WTC11 (cell line): Measurements from ENCODE around the gene RGS19. TPM values are rescaled to one million over a fixed set of nuclear protein-coding genes. Genes with fewer than 3 reads are reported as not detected.
"Not testable (repeated sequence)": the region's sequence is repeated elsewhere in the genome, so short reads cannot be mapped to it uniquely, and the experiment has no call there.

Experiments used
- ATAC-seq: fragments of 200-7000 bp; cut with Tn5 transposase; 2 replicates; pipeline ENCODE4 v1.10.0; 2021; ENCODE audit warnings: mild to moderate bottlenecking, moderate library complexity
- CTCF ChIA-PET: fragments of 300-600 bp; sonication (Branson Sonifier 250); formaldehyde crosslinking; loops from one replicate; lab custom pipeline; 2021; ENCODE audit warnings: antibody characterized with exemption; lab: Charles Lee
- POLR2A ChIA-PET: fragments of 350-600 bp; sonication (Branson Sonifier 250); formaldehyde crosslinking; loops from one replicate; lab custom pipeline; 2021; ENCODE audit warnings: antibody characterized with exemption; lab: Charles Lee
- DNase-seq: peaks from one replicate; pipeline ENCODE4 v3.0.0; 2021; ENCODE audit warnings: low spot score
- H3K27ac Mint-ChIP-seq: 2 replicates; pipeline ENCODE4 v1.8.0; 2021; ENCODE audit warnings: mixed read lengths
- H3K27me3 Mint-ChIP-seq: 2 replicates; pipeline ENCODE4 v1.8.0; 2021; ENCODE audit warnings: low read depth, mild to moderate bottlenecking, moderate library complexity, mixed read lengths
- H3K36me3 Mint-ChIP-seq: 2 replicates; pipeline ENCODE4 v1.8.0; 2021; ENCODE audit warnings: mixed read lengths
- H3K4me1 Mint-ChIP-seq: 2 replicates; pipeline ENCODE4 v1.8.0; 2022; ENCODE audit warnings: mixed read lengths
- H3K4me3 Mint-ChIP-seq: 2 replicates; pipeline ENCODE4 v1.8.0; 2021; ENCODE audit warnings: mild to moderate bottlenecking, moderate library complexity, mixed read lengths
- H3K9me3 Mint-ChIP-seq: 2 replicates; pipeline ENCODE4 v1.8.0; 2021; ENCODE audit warnings: mixed read lengths
- AR ChIP-seq: fragments of 250-450 bp; sonication (Bioruptor Pico); IDR thresholded peaks from 2 replicates; pipeline ENCODE4 v1.9.0; 2021; ENCODE audit warnings: mild to moderate bottlenecking
- ATF1 ChIP-seq: sonication (generic); formaldehyde crosslinking; IDR thresholded peaks from 2 replicates; pipeline ENCODE4 v1.8.1; 2023; ENCODE audit warnings: mild to moderate bottlenecking, moderate library complexity, missing genetic modification reagents
- ATF2 ChIP-seq: sonication (generic); formaldehyde crosslinking; IDR thresholded peaks from 2 replicates; pipeline ENCODE4 v1.8.1; 2022; ENCODE audit warnings: low read depth, missing genetic modification reagents, borderline replicate concordance
- CREM ChIP-seq: sonication (generic); formaldehyde crosslinking; IDR thresholded peaks from 2 replicates; pipeline ENCODE4 v1.8.1; 2022; ENCODE audit warnings: mild to moderate bottlenecking, missing genetic modification reagents, moderate library complexity
- ETV6 ChIP-seq: sonication (generic); formaldehyde crosslinking; IDR thresholded peaks from 2 replicates; pipeline ENCODE4 v1.8.1; 2022; ENCODE audit warnings: mild to moderate bottlenecking, missing genetic modification reagents
- NFATC4 ChIP-seq: fragments of 250-450 bp; sonication (Bioruptor Pico); IDR thresholded peaks from 2 replicates; pipeline ENCODE4 v1.9.0; 2021; ENCODE audit warnings: mild to moderate bottlenecking
- NR3C1 ChIP-seq: sonication (generic); formaldehyde crosslinking; conservative IDR thresholded peaks from 2 replicates; pipeline ENCODE4 v1.8.1; 2023; ENCODE audit warnings: low read depth, mild to moderate bottlenecking, missing genetic modification reagents
- OVOL2 ChIP-seq: fragments of 250-450 bp; sonication (Bioruptor Pico); IDR thresholded peaks from 2 replicates; pipeline ENCODE4 v1.9.0; 2021; ENCODE audit warnings: mild to moderate bottlenecking, borderline replicate concordance
- RORB ChIP-seq: fragments of 250-450 bp; sonication (Bioruptor Pico); IDR thresholded peaks from 2 replicates; pipeline ENCODE4 v1.9.0; 2021; ENCODE audit warnings: mild to moderate bottlenecking
- SOX15 ChIP-seq: fragments of 250-450 bp; sonication (Bioruptor Pico); IDR thresholded peaks from 2 replicates; pipeline ENCODE4 v1.9.0; 2021; ENCODE audit warnings: mild to moderate bottlenecking
- TCF7 ChIP-seq: sonication (generic); formaldehyde crosslinking; IDR thresholded peaks from 2 replicates; pipeline ENCODE4 v1.8.0; 2022; ENCODE audit warnings: mild to moderate bottlenecking, low read depth, missing genetic modification reagents, moderate library complexity
- total RNA-seq: library from RNA; stranded (reverse); gene quantifications from 3 replicates; pipeline ENCODE4 v1.2.3, GENCODE V29; 2021
- TF ChIP-seq, protein P1 (sequence below): fragments of 250-450 bp; sonication (Bioruptor Pico); IDR thresholded peaks from 2 replicates; pipeline ENCODE4 v1.9.0; 2021; ENCODE audit warnings: mild to moderate bottlenecking
- TF ChIP-seq, protein P2 (sequence below): sonication (generic); formaldehyde crosslinking; conservative IDR thresholded peaks from 2 replicates; pipeline ENCODE4 v1.8.1; 2022; ENCODE audit warnings: mild to moderate bottlenecking, missing genetic modification reagents
- TF ChIP-seq, protein P3 (sequence below): sonication (generic); formaldehyde crosslinking; IDR thresholded peaks from 2 replicates; pipeline ENCODE4 v1.8.1; 2023; ENCODE audit warnings: mild to moderate bottlenecking, missing genetic modification reagents

Gene RGS19
- total RNA-seq, 1 experiment from 2014 or later, result 13.8 TPM

GRCh38 chr20:64091340-64091739 lies 12.0 kb upstream of the RGS19 start (continued):
- TF ChIP-seq, protein P1, sequence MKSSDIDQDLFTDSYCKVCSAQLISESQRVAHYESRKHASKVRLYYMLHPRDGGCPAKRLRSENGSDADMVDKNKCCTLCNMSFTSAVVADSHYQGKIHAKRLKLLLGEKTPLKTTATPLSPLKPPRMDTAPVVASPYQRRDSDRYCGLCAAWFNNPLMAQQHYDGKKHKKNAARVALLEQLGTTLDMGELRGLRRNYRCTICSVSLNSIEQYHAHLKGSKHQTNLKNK (CRISPR knock-in tag), result no peak
- TF ChIP-seq SOX15 (CRISPR knock-in tag) (no peak), OVOL2 (CRISPR knock-in tag) (no peak), AR (CRISPR knock-in tag) (no peak), ETV6 (no peak), ATF1 (CRISPR knock-in tag) (no peak), NR3C1 (CRISPR knock-in tag) (no peak), CREM (CRISPR knock-in tag) (no peak)

- ATAC-seq (no peak), DNase-seq (no peak)
- CTCF ChIA-PET, result interaction anchor here (0.6 to 3.4 kb wide), 2 partner anchors 12 to 33 kb away, joined by 3 to 26 read pairs; no protein-coding TSS in a partner anchor
- H3K27ac Mint-ChIP-seq, result no peak overlapping the region
- no peak overlapping the region for H3K4me3 Mint-ChIP-seq
- no peaks in the 10 kb centered on the region for H3K36me3 Mint-ChIP-seq
- peaks cover 7% of the 10 kb centered on the region for H3K4me1 Mint-ChIP-seq
- 0 out of 2 replicates have a peak, but pooled peaks cover 3% of the 10 kb centered on the region for H3K9me3 Mint-ChIP-seq
- POLR2A ChIA-PET, result no interaction called here
- TF ChIP-seq RORB (CRISPR knock-in tag) (no peak), ATF2 (CRISPR knock-in tag) (0 out of 2 replicates have a peak, but pooled peaks have one; percentile 9), NFATC4 (CRISPR knock-in tag) (no peak), NR3C1 (CRISPR knock-in tag) (no peak), TCF7 (CRISPR knock-in tag) (no peak), CREM (CRISPR knock-in tag) (no peak)
- TF ChIP-seq, protein P2, sequence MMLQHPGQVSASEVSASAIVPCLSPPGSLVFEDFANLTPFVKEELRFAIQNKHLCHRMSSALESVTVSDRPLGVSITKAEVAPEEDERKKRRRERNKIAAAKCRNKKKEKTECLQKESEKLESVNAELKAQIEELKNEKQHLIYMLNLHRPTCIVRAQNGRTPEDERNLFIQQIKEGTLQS (CRISPR knock-in tag), result 0 out of 2 replicates have a peak, but pooled peaks have one; percentile 10
- TF ChIP-seq, protein P3, sequence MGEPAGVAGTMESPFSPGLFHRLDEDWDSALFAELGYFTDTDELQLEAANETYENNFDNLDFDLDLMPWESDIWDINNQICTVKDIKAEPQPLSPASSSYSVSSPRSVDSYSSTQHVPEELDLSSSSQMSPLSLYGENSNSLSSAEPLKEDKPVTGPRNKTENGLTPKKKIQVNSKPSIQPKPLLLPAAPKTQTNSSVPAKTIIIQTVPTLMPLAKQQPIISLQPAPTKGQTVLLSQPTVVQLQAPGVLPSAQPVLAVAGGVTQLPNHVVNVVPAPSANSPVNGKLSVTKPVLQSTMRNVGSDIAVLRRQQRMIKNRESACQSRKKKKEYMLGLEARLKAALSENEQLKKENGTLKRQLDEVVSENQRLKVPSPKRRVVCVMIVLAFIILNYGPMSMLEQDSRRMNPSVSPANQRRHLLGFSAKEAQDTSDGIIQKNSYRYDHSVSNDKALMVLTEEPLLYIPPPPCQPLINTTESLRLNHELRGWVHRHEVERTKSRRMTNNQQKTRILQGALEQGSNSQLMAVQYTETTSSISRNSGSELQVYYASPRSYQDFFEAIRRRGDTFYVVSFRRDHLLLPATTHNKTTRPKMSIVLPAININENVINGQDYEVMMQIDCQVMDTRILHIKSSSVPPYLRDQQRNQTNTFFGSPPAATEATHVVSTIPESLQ, result no peak
- peaks cover 23% of the 10 kb centered on the region for H3K27me3 Mint-ChIP-seq
Measured at GRCh38 chr20:64090165-64090564, 10.8 kb upstream of the RGS19 start.

- POLR2A ChIA-PET, CTCF ChIA-PET, H3K27ac Mint-ChIP-seq, H3K36me3 Mint-ChIP-seq, H3K4me3 Mint-ChIP-seq, DNase-seq, ATAC-seq, H3K9me3 Mint-ChIP-seq: not testable (repeated sequence)
- Mint-ChIP-seq H3K4me1 (peaks cover 11% of the 10 kb centered on the region), H3K27me3 (peaks cover 34% of the 10 kb centered on the region)
Measured at GRCh38 chr20:64088586-64088985, 9.3 kb upstream of the RGS19 start.

DNA sequence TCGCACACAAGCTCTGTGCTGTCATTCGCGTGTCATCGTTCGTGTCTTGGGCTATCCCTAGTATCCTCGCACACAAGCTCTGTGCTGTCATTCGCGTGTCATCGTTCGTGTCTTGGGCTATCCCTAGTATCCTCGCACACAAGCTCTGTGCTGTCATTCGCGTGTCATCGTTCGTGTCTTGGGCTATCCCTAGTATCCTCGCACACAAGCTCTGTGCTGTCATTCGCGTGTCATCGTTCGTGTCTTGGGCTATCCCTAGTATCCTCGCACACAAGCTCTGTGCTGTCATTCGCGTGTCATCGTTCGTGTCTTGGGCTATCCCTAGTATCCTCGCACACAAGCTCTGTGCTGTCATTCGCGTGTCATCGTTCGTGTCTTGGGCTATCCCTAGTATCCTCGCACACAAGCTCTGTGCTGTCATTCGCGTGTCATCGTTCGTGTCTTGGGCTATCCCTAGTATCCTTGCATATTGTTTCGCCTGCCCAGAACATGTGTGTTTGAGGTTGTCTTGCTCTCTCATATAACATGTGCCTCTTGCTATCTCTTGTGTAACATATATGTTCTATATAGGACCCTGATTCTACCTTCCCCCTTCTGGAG lies 8.0 kb upstream of the RGS19 start:
- Mint-ChIP-seq H3K4me1 (peaks cover 15% of the 10 kb centered on the region), H3K27me3 (peaks cover 41% of the 10 kb centered on the region)
- CTCF ChIA-PET, result interaction anchor here (2.3 to 5.6 kb wide), 2 partner anchors 13 to 33 kb away, joined by 8 to 77 read pairs; no protein-coding TSS in a partner anchor
- H3K27ac Mint-ChIP-seq, H3K4me3 Mint-ChIP-seq, H3K36me3 Mint-ChIP-seq, POLR2A ChIA-PET, ATAC-seq, H3K9me3 Mint-ChIP-seq, DNase-seq: not testable (repeated sequence)
